Gastroesophageal sphincter (tissue), 4 donors: ENCODE measurements around the gene TMIGD2. TPM values are rescaled to one million over a fixed set of nuclear protein-coding genes. Genes with fewer than 3 reads are reported as not detected.
A peak's percentile ranks its signal among the peaks of the same experiment; 100 is the strongest.

Experiments
- ATAC-seq: fragments of 150-250 bp; one replicate; pipeline ENCODE4 v1.9.1; 2016; ENCODE audit warnings: mild to moderate bottlenecking, moderate library complexity
- H3K27ac ChIP-seq, 4 donors: fragments of 200-600 bp; sonication (generic) in 3 of 4; 1 replicate in 3 of 4; 2 replicates in 1 of 4; pipeline ENCODE4 v1.5.1; 2016 to 2019
- H3K27me3 ChIP-seq: fragments of 200-600 bp; sonication (generic); one replicate; pipeline ENCODE4 v1.5.1; 2019
- H3K36me3 ChIP-seq, 2 donors: fragments of 200-600 bp; sonication (generic); one replicate each; pipeline ENCODE4 v1.5.1; 2019; ENCODE audit warnings: control low read depth in 1 of 2
- H3K4me1 ChIP-seq, 3 donors: fragments of 200-600 bp; sonication (generic); 1 replicate in 2 of 3; 2 replicates in 1 of 3; pipeline ENCODE4 v1.5.1; 2016 to 2019; ENCODE audit warnings: control low read depth in 2 of 3
- H3K4me3 ChIP-seq, 2 donors: fragments of 200-600 bp; sonication (generic); one replicate each; pipeline ENCODE4 v1.5.1; 2019; ENCODE audit warnings: mild to moderate bottlenecking in 1 of 2, moderate library complexity in 1 of 2
- H3K9me3 ChIP-seq, 3 donors: fragments of 200-600 bp; sonication (generic); one replicate each; pipeline ENCODE4 v1.5.1; 2017 to 2019; ENCODE audit warnings: control low read depth in 2 of 3
- EP300 ChIP-seq: sonication (generic); formaldehyde crosslinking; IDR thresholded peaks from one replicate; pipeline ENCODE4 v1.6.1; 2017; ENCODE audit warnings: antibody characterized with exemption, mild to moderate bottlenecking
- POLR2A ChIP-seq, 2 donors: fragments of 450-650 bp; IDR thresholded peaks; one replicate each; pipeline ENCODE4 v1.6.1; 2017; ENCODE audit warnings: antibody characterized with exemption in 2 of 2, mild to moderate bottlenecking in 2 of 2, moderate library complexity in 1 of 2
- POLR2AphosphoS5 ChIP-seq: sonication (generic); formaldehyde crosslinking; IDR thresholded peaks from one replicate; pipeline ENCODE4 v1.6.1; 2017; ENCODE audit warnings: antibody characterized with exemption
- WGBS, 2 donors: methylation state at CpG; one replicate each; pipeline ENCODE4 v1.1.5; 2018; ENCODE audit warnings: low coverage in 1 of 2; 5-methylcytosine and 5-hydroxymethylcytosine counted together
- total RNA-seq, 4 donors: library from RNA; depleted of rRNA; stranded (reverse); fragments of >200 nt; gene quantifications; one replicate each; pipeline ENCODE4 v1.1.0, GENCODE V29; 2016
- TF ChIP-seq, protein P1 (sequence below), 4 experiments: fragments of 200-600 bp in 2 of 4; fragments of 450-650 bp in 2 of 4; sonication (generic) in 1 of 4; IDR thresholded peaks; one replicate each; pipeline ENCODE4 v1.5.1; 2017 to 2019; ENCODE audit warnings: antibody characterized with exemption in 4 of 4, mild to moderate bottlenecking in 2 of 4, moderate library complexity in 2 of 4

Gene TMIGD2
- total RNA-seq, 4 donors from 2014 or later: 0.35 to 0.67 TPM; not detected in 2

DNA sequence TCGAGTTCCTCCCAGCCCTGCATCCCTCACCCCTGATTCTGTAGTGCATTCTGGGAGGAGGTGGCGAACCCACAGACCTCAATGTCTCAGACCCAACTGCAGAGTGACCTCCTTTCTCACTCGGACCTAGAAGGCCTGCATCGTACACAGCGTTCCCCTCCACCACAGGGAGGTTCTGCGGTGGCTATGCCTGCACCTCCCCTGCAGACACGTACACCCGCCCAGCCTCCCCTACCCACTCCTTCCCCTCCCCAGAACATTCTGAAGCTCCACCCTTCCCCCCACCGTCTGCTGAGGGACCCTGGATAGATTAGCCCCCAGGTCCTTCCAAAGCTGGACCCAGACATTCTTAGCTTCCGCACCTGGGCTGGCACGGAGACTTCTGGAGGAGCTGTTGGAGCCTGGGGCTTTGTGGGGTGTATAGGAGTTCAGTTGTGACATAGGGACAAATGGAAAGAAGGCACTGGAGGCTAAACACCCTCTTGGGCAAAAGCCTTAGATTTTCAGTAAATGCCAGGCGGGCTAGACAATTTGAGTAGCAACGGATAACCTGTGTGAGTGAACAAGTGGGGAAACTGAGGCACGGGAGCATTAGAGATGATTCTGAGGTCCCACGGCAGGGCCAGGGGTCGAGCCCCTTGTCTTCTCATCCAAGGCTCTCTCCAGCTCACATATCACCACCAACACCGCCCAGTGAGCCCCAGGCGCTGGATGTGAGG is 1.8 kb upstream of the TMIGD2 start:
- Histone ChIP-seq H3K36me3 (no peaks in the 10 kb centered on the region), H3K27me3 (peaks cover 42% of the 10 kb centered on the region), H3K9me3 (no peaks in the 10 kb centered on the region), H3K27ac (no peak overlapping the region), H3K4me3 (peak overlapping the region in 1 of 2 donors; percentile 38), H3K4me1 (peaks cover 0 to 9% (median 4%) of the 10 kb centered on the region in 3 donors)
- TF ChIP-seq POLR2A (IDR thresholded peaks at IDR 0.05): no peak
- no peak for TF ChIP-seq POLR2AphosphoS5
- TF ChIP-seq, protein P1, sequence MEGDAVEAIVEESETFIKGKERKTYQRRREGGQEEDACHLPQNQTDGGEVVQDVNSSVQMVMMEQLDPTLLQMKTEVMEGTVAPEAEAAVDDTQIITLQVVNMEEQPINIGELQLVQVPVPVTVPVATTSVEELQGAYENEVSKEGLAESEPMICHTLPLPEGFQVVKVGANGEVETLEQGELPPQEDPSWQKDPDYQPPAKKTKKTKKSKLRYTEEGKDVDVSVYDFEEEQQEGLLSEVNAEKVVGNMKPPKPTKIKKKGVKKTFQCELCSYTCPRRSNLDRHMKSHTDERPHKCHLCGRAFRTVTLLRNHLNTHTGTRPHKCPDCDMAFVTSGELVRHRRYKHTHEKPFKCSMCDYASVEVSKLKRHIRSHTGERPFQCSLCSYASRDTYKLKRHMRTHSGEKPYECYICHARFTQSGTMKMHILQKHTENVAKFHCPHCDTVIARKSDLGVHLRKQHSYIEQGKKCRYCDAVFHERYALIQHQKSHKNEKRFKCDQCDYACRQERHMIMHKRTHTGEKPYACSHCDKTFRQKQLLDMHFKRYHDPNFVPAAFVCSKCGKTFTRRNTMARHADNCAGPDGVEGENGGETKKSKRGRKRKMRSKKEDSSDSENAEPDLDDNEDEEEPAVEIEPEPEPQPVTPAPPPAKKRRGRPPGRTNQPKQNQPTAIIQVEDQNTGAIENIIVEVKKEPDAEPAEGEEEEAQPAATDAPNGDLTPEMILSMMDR (IDR thresholded peaks at IDR 0.05): no peak
- TF ChIP-seq EP300: no peak
- 29 to 43% methylated on average over 5 to 15 of the region's 18 CpGs for WGBS, 2 donors
- no peak for ATAC-seq

DNA sequence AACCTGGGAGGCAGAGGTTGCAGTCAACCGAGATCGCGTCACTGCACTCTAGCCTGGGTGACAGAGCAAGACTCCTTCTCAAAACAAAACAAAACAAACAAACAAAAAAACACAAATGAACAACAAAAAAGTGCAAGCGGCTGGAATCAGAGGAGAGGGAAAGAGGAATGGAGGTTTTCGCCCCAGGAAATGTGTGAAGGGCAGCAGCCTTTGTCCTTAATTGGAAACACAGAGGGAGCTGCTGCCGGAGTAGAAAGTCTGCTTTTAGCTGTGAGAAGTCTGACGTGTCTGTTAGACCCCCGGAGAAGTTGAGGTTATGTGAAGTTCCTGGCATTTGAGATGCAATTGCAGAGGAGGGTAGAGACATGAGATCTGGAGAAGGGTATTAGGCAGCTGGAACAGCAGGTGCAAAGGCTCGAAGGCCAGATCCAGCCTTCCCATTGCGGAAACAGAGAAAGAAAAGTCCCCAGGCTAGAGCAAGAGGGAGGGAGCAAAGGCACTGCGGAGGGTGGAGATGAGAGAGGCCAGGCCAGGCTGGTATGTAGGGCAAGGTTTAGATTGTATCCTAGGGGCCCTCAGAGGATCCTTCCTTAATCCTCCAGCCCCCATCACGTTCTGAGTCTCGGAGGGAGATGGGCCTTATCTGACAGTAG is 473 bp downstream of the TMIGD2 start:
- ATAC-seq: no peak

DNA sequence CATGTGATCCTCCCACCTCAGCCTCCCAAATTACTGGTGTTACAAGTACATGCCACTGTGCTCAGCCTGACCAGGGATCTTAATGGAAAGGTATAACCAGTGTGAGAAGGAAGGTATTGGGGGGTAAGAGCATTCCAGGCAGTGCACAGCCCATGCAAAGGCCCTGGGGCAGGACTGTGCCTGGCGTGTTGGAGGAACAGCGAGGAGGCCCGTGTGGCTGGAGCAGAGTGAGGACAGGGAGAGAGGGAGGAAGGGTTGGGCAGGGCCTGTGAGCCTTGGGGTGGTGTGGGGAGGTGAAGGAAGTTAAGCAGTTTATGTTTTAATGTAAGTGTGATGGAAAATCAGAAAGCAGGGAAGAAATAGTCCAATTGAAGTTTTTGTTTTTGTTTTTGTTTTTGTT is 1.6 kb downstream of the TMIGD2 start:
- no peaks in the 10 kb centered on the region for H3K9me3 ChIP-seq
- peaks cover 0 to 9% (median 4%) of the 10 kb centered on the region in 3 donors for H3K4me1 ChIP-seq
- H3K27me3 ChIP-seq: peaks cover 53% of the 10 kb centered on the region
- H3K4me3 ChIP-seq: no peak overlapping the region
- H3K27ac ChIP-seq: no peak overlapping the region
- WGBS, 2 donors: 85 to 100% methylated on average over 1 to 3 of the region's 3 CpGs
- H3K36me3 ChIP-seq: no peaks in the 10 kb centered on the region
- ATAC-seq: no peak
- TF ChIP-seq POLR2AphosphoS5 (no peak), POLR2A (IDR thresholded peaks at IDR 0.05) (no peak), EP300 (no peak)
- TF ChIP-seq, protein P1 (IDR thresholded peaks at IDR 0.05): no peak

More for the DNA sequence above, 473 bp downstream of the TMIGD2 start:
- H3K36me3 ChIP-seq: no peaks in the 10 kb centered on the region
- peaks cover 48% of the 10 kb centered on the region for H3K27me3 ChIP-seq
- H3K4me3 ChIP-seq: no peak overlapping the region
- no peak overlapping the region for H3K27ac ChIP-seq
- H3K9me3 ChIP-seq: no peaks in the 10 kb centered on the region
- 47 to 56% methylated on average over 3 to 13 of the region's 13 CpGs for WGBS, 2 donors
- no peak for TF ChIP-seq POLR2AphosphoS5
- no peak for TF ChIP-seq POLR2A (IDR thresholded peaks at IDR 0.05)
- TF ChIP-seq, protein P1 (IDR thresholded peaks at IDR 0.05): no peak
- TF ChIP-seq EP300: no peak
- H3K4me1 ChIP-seq: peaks cover 0 to 9% (median 4%) of the 10 kb centered on the region in 3 donors

DNA sequence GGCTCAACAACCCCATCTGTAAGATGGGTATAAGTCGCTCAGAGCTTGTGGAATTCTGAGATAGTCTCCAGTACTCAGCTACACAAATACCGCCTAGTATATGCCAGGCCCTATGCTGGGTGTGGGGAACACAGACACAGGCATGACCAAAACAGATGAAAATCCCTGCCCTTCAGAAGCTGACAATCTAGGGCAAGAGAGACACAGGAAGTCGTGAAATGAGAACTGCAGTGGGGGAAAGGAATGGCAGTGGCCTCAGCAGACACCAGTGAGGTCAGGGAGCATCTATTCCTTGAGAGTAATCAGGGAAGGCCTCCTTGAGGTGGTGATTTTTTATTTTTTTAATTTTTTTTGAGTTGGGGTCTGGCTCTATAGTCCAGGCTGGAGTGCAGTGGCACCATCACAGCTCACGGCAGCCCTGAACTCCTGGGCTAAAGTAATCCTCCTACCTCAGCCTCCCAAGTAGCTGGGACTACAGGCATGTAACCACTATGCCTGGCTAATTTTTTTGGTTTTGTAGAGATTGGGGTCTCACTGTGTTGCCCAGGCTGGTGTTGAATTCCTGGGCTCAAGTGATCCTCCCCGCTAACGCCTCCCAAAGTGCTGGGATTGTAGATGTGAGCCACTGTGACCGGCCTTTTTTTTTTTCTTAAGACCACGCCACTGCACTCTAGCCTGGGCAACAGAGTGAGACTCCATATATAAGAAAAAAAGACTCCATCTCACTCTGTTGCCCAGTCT is 3.2 kb downstream of the TMIGD2 start:
- no peak for ATAC-seq
- no peak for TF ChIP-seq EP300
- Histone ChIP-seq H3K36me3 (no peaks in the 10 kb centered on the region), H3K4me3 (no peak overlapping the region), H3K27ac (no peak overlapping the region), H3K9me3 (no peaks in the 10 kb centered on the region), H3K27me3 (peaks cover 48% of the 10 kb centered on the region), H3K4me1 (no peaks in the 10 kb centered on the region)
- WGBS, 2 donors: 92 to 100% methylated on average over 2 to 4 of the region's 8 CpGs

DNA sequence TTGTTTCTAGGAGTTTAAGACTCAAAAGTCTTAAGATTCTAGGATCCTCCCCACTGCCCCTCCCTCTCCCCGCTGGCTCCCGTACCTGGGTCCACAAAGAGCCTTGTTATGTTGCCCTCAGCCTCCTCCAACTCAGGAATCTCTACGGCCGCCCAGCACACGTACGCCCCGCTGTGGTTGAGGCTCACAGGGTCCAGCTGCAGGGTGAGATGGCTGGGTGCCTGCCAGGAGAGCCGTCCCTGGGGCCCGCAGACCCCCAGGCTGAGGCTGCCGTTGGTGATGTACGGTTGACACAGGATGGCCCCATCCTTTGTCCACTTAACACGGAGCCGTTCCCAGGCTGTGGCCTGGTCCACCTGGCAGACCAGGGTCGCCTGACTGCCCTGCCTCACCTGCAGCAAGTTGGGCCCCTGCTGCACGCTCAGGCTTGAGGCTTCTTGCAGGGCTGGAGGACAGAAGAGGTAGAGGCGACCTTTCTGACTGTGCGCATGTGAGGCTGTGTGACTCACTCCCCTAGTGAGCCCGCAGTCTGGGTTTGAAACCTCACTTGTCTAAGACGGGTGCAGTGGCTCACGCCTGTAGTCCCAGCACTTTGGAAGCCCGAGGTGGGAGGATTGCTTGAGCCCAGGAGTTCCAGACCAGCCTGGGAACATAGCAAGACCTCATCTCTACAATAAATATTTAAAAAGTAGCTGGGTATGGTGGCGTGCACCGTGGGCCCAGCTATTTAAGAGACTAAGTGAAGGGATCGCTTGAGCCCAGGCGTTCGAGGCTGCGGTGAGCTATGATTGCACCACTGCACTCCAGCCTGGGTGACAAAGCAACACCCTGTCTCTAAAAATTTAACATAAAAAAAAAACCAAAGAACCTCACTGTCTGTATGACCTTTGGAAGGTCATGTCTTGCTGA is 4.0 kb downstream of the TMIGD2 start:
- TF ChIP-seq POLR2A (IDR thresholded peaks at IDR 0.05): no peak
- no peak for TF ChIP-seq EP300
- TF ChIP-seq POLR2AphosphoS5: no peak
- TF ChIP-seq, protein P1 (IDR thresholded peaks at IDR 0.05): no peak
- Histone ChIP-seq H3K4me3 (no peak overlapping the region), H3K9me3 (no peaks in the 10 kb centered on the region), H3K36me3 (no peaks in the 10 kb centered on the region), H3K27ac (no peak overlapping the region), H3K4me1 (no peaks in the 10 kb centered on the region), H3K27me3 (peaks cover 44% of the 10 kb centered on the region)
- no peak for ATAC-seq
- 71 to 100% methylated on average over 5 to 9 of the region's 27 CpGs for WGBS, 2 donors
